Esophagus squamous epithelium (tissue), 4 donors: ENCODE data around the gene CYB5A.

Source experiments
- CTCF ChIP-seq, 6 experiments: fragments of 450-650 bp in 4 of 6; fragments of 200-600 bp in 2 of 6; sonication (generic) in 2 of 6; IDR thresholded peaks; one replicate each; pipeline ENCODE4 v1.5.1; 2016 to 2019; ENCODE audit warnings: antibody characterized with exemption in 6 of 6, mild to moderate bottlenecking in 4 of 6, moderate library complexity in 4 of 6
- POLR2A ChIP-seq, 4 donors: fragments of 450-650 bp; IDR thresholded peaks; one replicate each; pipeline ENCODE4 v1.6.1; 2017; ENCODE audit warnings: antibody characterized with exemption in 4 of 4, mild to moderate bottlenecking in 4 of 4, moderate library complexity in 3 of 4

GRCh38 chr18:74278983-74279382, 12.8 kb downstream of the CYB5A start:
- no peak for TF ChIP-seq CTCF (IDR thresholded peaks at IDR 0.05)
- TF ChIP-seq POLR2A (IDR thresholded peaks at IDR 0.05): no peak
